HepG2 (cell line): Measurements from ENCODE around the gene AKR1A1. TPM values are rescaled to one million over a fixed set of nuclear protein-coding genes. Genes with fewer than 3 reads are reported as not detected.
"Not testable (repeated sequence)": the region's sequence is repeated elsewhere in the genome, so short reads cannot be mapped to it uniquely, and the experiment has no call there.

Source experiments
- ATAC-seq: fragments of 200-7000 bp; cut with Tn5 transposase; 3 replicates; pipeline ENCODE4 v1.9.1; 2020; ENCODE audit warnings: mild to moderate bottlenecking, moderate library complexity
- BruUV-seq: library from RNA; stranded (reverse); fragments of 400-500 nt; replicated peaks from 2 replicates; lab custom pipeline; 2021; lab: Mats Ljungman, UMichigan
- CTCF ChIA-PET: fragments of 300-600 bp; formaldehyde crosslinking; extraction: SDS; loops from one replicate; lab custom pipeline; 2021; ENCODE audit warnings: low total read pairs, inconsistent platforms, low intra/inter-chr PET ratio; lab: Yijun Ruan, JAX
- POLR2A ChIA-PET: fragments of 350-600 bp; sonication (Branson Sonifier 250); formaldehyde crosslinking; loops from one replicate; lab custom pipeline; 2020; ENCODE audit warnings: antibody characterized with exemption, inconsistent platforms; lab: Yijun Ruan, JAX
- DNase-seq: peaks from one replicate; pipeline ENCODE4 v3.0.0-alpha.2; 2015; ENCODE audit warnings: low spot score
- FAIRE-seq: peaks from 3 replicates; lab custom pipeline; 2011; peaks lifted over from hg19 to GRCh38; lab: Jason Lieb, UNC
- H2AFZ ChIP-seq: one replicate; pipeline ENCODE4 v1.6.1; 2011; ENCODE audit warnings: low read length, inconsistent platforms
- H3K27ac ChIP-seq: fragments of 300-600 bp; 3 replicates; pipeline ENCODE4 v1.8.0; 2011; ENCODE audit warnings: mixed run types, mild to moderate bottlenecking, mixed read lengths, low read length, inconsistent platforms; ENCODE audit not compliant: insufficient read depth; ENCODE audit errors: extremely low read length
- H3K27me3 ChIP-seq, 2 experiments: fragments of 200-600 bp in 1 of 2; 2 replicates in 1 of 2; 3 replicates in 1 of 2; pipeline versions ENCODE4 v1.6.0 to v1.8.0; 2011; ENCODE audit warnings: low read length in 2 of 2, mild to moderate bottlenecking in 2 of 2, moderate library complexity in 2 of 2, inconsistent platforms in 1 of 2; ENCODE audit not compliant: insufficient read depth in 2 of 2, control insufficient read depth in 1 of 2
- H3K36me3 ChIP-seq, 2 experiments: fragments of 200-600 bp in 1 of 2; replicated peaks in 1 of 2; 2 replicates in 1 of 2; 3 replicates in 1 of 2; pipeline versions ENCODE4 v1.5.1 to v1.8.0; 2011; ENCODE audit warnings: low read length in 2 of 2, inconsistent platforms in 1 of 2; ENCODE audit not compliant: insufficient read depth in 2 of 2, control insufficient read depth in 1 of 2
- H3K4me1 ChIP-seq: 2 replicates; pipeline ENCODE4 v1.5.1; 2012; ENCODE audit warnings: low read length, inconsistent platforms; ENCODE audit not compliant: insufficient read depth
- H3K4me2 ChIP-seq: 2 replicates; pipeline ENCODE4 v1.6.0; 2011; ENCODE audit warnings: low read depth, low read length, inconsistent platforms
- H3K4me3 ChIP-seq, 3 experiments: fragments of 200-600 bp in 1 of 3; sonication (generic), shearing (Covaris generic) in 1 of 3; replicated peaks in 1 of 3; 2 replicates each; pipeline ENCODE4 v1.5.1; 2011 to 2016; ENCODE audit warnings: low read length in 3 of 3, inconsistent platforms in 2 of 3, low read depth in 2 of 3, mild to moderate bottlenecking in 2 of 3, control low read depth in 1 of 3, mixed read lengths in 1 of 3; ENCODE audit not compliant: insufficient read depth in 1 of 3
- H3K79me2 ChIP-seq: one replicate; pipeline ENCODE4 v1.6.1; 2011; ENCODE audit warnings: low read length, inconsistent platforms; ENCODE audit not compliant: insufficient read depth
- H3K9ac ChIP-seq: 2 replicates; pipeline ENCODE4 v1.6.0; 2011; ENCODE audit warnings: mild to moderate bottlenecking, low read depth, low read length, inconsistent platforms; ENCODE audit not compliant: insufficient read depth
- H3K9me3 ChIP-seq: 2 replicates; pipeline ENCODE4 v1.5.1; 2012; ENCODE audit warnings: mild to moderate bottlenecking, low read length
- H4K20me1 ChIP-seq: 2 replicates; pipeline ENCODE4 v1.6.0; 2011; ENCODE audit warnings: inconsistent platforms, mild to moderate bottlenecking, low read length, moderate library complexity; ENCODE audit not compliant: insufficient read depth
- ADNP ChIP-seq: sonication (generic); formaldehyde crosslinking; IDR thresholded peaks from 2 replicates; pipeline ENCODE4 v1.4.0; 2020; ENCODE audit warnings: missing genetic modification reagents
- AGO2 ChIP-seq: fragments of 200-400 bp; formaldehyde crosslinking; optimal IDR thresholded peaks from 2 replicates; pipeline ENCODE3; 2017; ENCODE audit warnings: mild to moderate bottlenecking, low read depth, low read length, moderate library complexity
- ARID5B ChIP-seq: IDR thresholded peaks from 2 replicates; pipeline ENCODE4 v1.4.0; 2020; ENCODE audit warnings: mild to moderate bottlenecking, missing genetic modification reagents
- GZF1 ChIP-seq: sonication (generic); formaldehyde crosslinking; IDR thresholded peaks from 2 replicates; pipeline ENCODE4 v1.5.1; 2020; ENCODE audit warnings: mild to moderate bottlenecking, missing genetic modification reagents
- NR2C2 ChIP-seq: sonication (generic); formaldehyde crosslinking; IDR thresholded peaks from 2 replicates; pipeline ENCODE4 v1.4.0; 2020; ENCODE audit warnings: missing genetic modification reagents, mild to moderate bottlenecking, moderate library complexity, borderline replicate concordance
- PHB2 ChIP-seq: fragments of 450-650 bp; IDR thresholded peaks from 2 replicates; pipeline ENCODE4 v1.6.1; 2018; ENCODE audit not compliant: partially characterized antibody
- PHF21A ChIP-seq: sonication (generic); formaldehyde crosslinking; IDR thresholded peaks from 2 replicates; pipeline ENCODE4 v1.5.0; 2020; ENCODE audit warnings: mild to moderate bottlenecking, missing genetic modification reagents
- REL ChIP-seq: sonication (generic); formaldehyde crosslinking; conservative IDR thresholded peaks from 2 replicates; pipeline ENCODE4 v1.8.0; 2022; ENCODE audit warnings: mild to moderate bottlenecking, missing genetic modification reagents, moderate library complexity
- SRY ChIP-seq: sonication (generic); formaldehyde crosslinking; IDR thresholded peaks from 2 replicates; pipeline ENCODE4 v1.8.0; 2022; ENCODE audit warnings: mild to moderate bottlenecking, missing genetic modification reagents
- THRA ChIP-seq: sonication (generic); formaldehyde crosslinking; IDR thresholded peaks from 2 replicates; pipeline ENCODE4 v1.4.0; 2020; ENCODE audit warnings: missing genetic modification reagents, borderline replicate concordance
- ZC3H4 ChIP-seq: sonication (generic); formaldehyde crosslinking; IDR thresholded peaks from 2 replicates; pipeline ENCODE4 v1.4.0; 2020; ENCODE audit warnings: missing genetic modification reagents, borderline replicate concordance
- ZNF720 ChIP-seq: sonication (generic); formaldehyde crosslinking; IDR thresholded peaks from 2 replicates; pipeline ENCODE4 v1.4.0; 2020; ENCODE audit warnings: missing genetic modification reagents
- ZNF761 ChIP-seq: sonication (generic); formaldehyde crosslinking; conservative IDR thresholded peaks from 2 replicates; pipeline ENCODE4 v1.4.0; 2020; ENCODE audit warnings: mild to moderate bottlenecking, missing genetic modification reagents
- ZNF788 ChIP-seq: sonication (generic); formaldehyde crosslinking; IDR thresholded peaks from 2 replicates; pipeline ENCODE4 v1.5.0; 2020; ENCODE audit warnings: mild to moderate bottlenecking, missing genetic modification reagents, borderline replicate concordance
- WGBS: methylation state at CpG from one replicate; pipeline ENCODE4 v1.1.6; 2017; ENCODE audit warnings: low lambda C conversion rate; 5-methylcytosine and 5-hydroxymethylcytosine counted together
- in situ Hi-C: cut with HindIII; loops from 2 replicates; pipeline ENCODE4 v1.10.0; 2017; ENCODE audit warnings: low pct_unique_long_range_greater_than_20kb; ENCODE audit not compliant: extremely low pct_ligation_motif_present
- intact Hi-C: fragments of 100-400 bp; cut with micrococcal nuclease; formaldehyde crosslinking; loops from one replicate; pipeline ENCODE4 v1.10.0; 2022; ENCODE audit not compliant: unreplicated experiment
- polyA plus RNA-seq, 8 experiments: library from polyadenylated mRNA; depleted of rRNA in 3 of 8; stranded (reverse) in 7 of 8; unstranded in 1 of 8; fragments of >200 nt; fragmentation: Illumina TruSeq in 4 of 8; extraction: Trizol in 4 of 8; gene quantifications; 2 replicates each; pipeline versions ENCODE4 v1.2.1 to v1.2.3, GENCODE V29; 2011 to 2016; ENCODE audit warnings: low read depth in 4 of 8, missing spikeins in 1 of 8, mixed read lengths in 1 of 8; ENCODE audit not compliant: insufficient read depth in 1 of 8
- total RNA-seq, 5 experiments: library from RNA; depleted of rRNA; stranded (reverse); fragments of >200 nt; fragmentation: Illumina TruSeq; extraction: Trizol; gene quantifications; 2 replicates each; pipeline ENCODE4 v1.2.3, GENCODE V29; 2016; ENCODE audit warnings: low read depth in 1 of 5
- TF ChIP-seq, protein P1 (sequence below), 2 experiments: fragments of 450-650 bp in 1 of 2; sonication (generic) in 1 of 2; formaldehyde crosslinking; IDR thresholded peaks; 2 replicates each; pipeline versions ENCODE4 v1.5.0 to v1.8.0; 2020 to 2022; ENCODE audit warnings: mild to moderate bottlenecking in 1 of 2, missing genetic modification reagents in 1 of 2

Gene AKR1A1
- total and polyA plus RNA-seq, 2 of the 13 experiments (the other 11 are each of a cell fraction or from before 2014, with no cell fraction given): 181 to 217 TPM

DNA sequence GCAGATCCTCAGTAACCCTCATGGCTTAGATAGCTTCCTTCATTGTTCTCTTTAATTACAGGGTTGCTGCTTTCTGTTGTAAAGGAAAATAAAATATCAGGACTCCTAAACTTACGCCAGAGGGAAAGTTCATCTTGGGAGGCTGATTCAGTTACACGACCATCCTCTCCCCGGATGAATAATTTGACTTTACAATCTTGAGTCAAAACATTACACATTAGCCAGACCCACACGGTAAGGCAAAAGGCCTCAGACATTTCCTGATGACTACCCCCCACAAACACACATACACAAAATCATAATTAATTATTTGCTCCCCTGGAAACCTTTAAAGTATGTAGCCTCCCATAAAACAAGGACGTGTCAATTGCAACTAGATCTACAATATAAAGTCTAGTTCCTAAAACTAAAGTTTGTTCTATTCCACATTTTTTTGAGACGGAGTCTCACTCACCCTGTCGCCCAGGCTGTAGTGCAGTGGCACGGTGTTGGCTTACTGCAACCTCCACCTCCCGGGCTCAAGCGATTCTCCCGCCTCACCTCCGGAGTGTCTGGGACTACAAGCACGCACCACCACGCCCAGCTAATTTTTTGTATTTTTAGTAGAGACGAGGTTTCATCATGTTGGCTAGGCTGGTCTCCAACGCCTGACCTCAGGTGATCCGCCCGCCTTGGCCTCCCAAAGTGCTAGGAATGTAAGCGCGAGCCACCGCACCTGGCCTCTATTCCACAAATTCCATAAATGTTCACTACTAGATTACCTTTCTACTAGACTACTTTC lies 28.1 kb upstream of the AKR1A1 start (continued):
- TF ChIP-seq, protein P1, sequence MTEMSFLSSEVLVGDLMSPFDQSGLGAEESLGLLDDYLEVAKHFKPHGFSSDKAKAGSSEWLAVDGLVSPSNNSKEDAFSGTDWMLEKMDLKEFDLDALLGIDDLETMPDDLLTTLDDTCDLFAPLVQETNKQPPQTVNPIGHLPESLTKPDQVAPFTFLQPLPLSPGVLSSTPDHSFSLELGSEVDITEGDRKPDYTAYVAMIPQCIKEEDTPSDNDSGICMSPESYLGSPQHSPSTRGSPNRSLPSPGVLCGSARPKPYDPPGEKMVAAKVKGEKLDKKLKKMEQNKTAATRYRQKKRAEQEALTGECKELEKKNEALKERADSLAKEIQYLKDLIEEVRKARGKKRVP (CRISPR knock-in tag; IDR thresholded peaks at IDR 0.05): 0 out of 4 replicates have a peak, but pooled peaks of 1 of the 2 experiments have one; percentile 12
- TF ChIP-seq ZNF788 (CRISPR knock-in tag): no peak
- TF ChIP-seq THRA: peak; percentile 56; the same call in 1 of the 2 replicates
- 0 out of 2 replicates have a peak, but pooled peaks have one; percentile 4 for TF ChIP-seq ZNF761 (CRISPR knock-in tag)
- TF ChIP-seq NR2C2 (CRISPR knock-in tag): no peak; the same call in 1 of the 2 replicates
- TF ChIP-seq ZNF720 (CRISPR knock-in tag): no peak
- no peak for TF ChIP-seq PHB2
- TF ChIP-seq ARID5B (CRISPR knock-in tag): 0 out of 2 replicates have a peak, but pooled peaks have one; percentile 9
- TF ChIP-seq AGO2: no peak
- no peak for TF ChIP-seq ADNP
- peak; percentile 53; the same call in 1 of the 2 replicates for TF ChIP-seq GZF1 (CRISPR knock-in tag)
- peak; percentile 28; the same call in 1 of the 2 replicates for TF ChIP-seq ZC3H4 (CRISPR knock-in tag)
- TF ChIP-seq PHF21A: 0 out of 2 replicates have a peak, but pooled peaks have one; percentile 2
- TF ChIP-seq SRY: no peak
- TF ChIP-seq REL (CRISPR knock-in tag): no peak

GRCh38 chr1:45523516-45523915 lies 27.1 kb upstream of the AKR1A1 start:
- H3K4me2 ChIP-seq, H3K27me3 ChIP-seq, ATAC-seq, DNase-seq, H3K9ac ChIP-seq, intact Hi-C loops, CTCF ChIA-PET, H3K9me3 ChIP-seq, H3K4me3 ChIP-seq, H2AFZ ChIP-seq, H3K36me3 ChIP-seq, BruUV-seq, in situ Hi-C loops: not testable (repeated sequence)
- peaks cover 58% of the 10 kb centered on the region for H3K4me1 ChIP-seq
- H3K27ac ChIP-seq: peak overlapping the region; percentile 100
- peaks cover 35% of the 10 kb centered on the region for H3K79me2 ChIP-seq
- 91% methylated on average over 2 of the region's 2 CpGs for WGBS
- peaks cover 29% of the 10 kb centered on the region for H4K20me1 ChIP-seq
- peak; percentile 32 for FAIRE-seq
- POLR2A ChIA-PET: interaction anchor here (2.2 to 13.3 kb wide), 5 partner anchors 14 to 163 kb away, joined by 13 to 690 read pairs (median 79); partner anchors contain the start of genes AKR1A1, GPBP1L1 and NASP
